GM04504 (cell line): ENCODE results near the gene SH2D3C.
"Not testable (repeated sequence)": the region's sequence is repeated elsewhere in the genome, so short reads cannot be mapped to it uniquely, and the experiment has no call there.

Experiments used
- DNase-seq: peaks from one replicate; pipeline ENCODE4 v3.0.0-alpha.2; 2012; ENCODE audit warnings: low read depth

Gene SH2D3C

DNA sequence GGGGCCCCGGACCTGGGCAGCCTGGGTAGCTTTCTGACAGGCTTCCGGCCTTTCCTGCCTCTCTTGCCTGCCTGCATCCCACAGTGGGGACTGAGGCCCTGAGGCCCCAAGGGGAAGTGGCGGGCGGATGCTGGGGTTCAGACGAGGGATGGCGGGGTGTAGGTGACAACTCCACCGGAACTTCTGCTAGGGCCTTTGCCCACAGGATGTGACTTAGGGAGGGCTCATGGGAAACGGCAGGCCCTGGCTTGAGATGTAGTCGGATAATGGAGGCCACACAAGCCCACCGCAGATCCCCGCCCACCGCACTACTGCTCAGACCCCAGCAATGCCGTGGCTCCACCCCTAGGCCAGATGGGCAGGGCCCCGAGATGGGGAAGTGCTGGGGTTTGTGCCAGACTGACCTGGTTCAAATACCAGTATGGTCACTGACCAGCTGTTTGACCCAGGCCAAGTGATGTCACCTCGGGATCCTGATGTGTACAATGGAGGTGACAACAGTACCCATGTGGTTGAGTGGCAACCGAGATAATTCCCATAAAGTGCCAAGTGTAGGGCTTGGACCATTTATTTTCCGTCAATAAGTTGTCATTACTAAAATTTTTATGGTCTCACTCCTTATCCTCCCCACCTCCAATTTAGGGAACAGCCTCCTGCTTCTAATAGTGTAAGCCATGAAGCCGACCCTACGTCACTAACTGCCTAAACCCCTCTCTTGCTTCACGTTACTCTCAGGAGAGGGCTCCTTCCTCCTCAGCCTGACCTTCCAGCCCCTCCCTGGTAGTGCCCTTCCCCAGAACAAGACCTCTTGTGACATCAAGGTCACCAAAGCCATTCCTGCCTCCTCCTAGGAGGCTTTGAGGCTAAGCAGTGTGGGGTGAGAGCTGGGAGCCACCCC lies 4.9 kb upstream of the SH2D3C start:
- no peak for DNase-seq

DNA sequence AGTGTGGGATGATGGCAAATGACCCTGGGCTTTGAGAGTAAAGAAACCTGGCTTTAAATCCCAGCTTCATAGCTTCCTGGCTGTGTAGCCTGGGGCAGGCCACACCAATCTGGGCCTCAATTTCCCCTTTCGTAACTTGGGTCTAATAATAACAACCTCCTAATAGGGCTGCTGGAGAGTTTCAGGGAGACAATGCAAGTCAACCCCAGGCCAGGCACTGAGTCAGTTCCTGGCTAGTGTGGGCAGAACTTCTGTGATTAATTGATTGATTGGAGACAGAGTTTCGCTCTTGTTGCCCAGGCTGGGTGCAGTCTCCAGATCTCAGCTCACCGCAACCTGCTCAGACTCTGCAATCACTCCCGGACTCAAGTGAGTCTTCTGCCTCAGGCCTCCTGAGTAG lies 3.3 kb upstream of the SH2D3C start:
- DNase-seq, result no peak

- DNase-seq, result not testable (repeated sequence)
Observed at GRCh38 chr9:127780909-127781308, 2.4 kb upstream of the SH2D3C start.

DNA sequence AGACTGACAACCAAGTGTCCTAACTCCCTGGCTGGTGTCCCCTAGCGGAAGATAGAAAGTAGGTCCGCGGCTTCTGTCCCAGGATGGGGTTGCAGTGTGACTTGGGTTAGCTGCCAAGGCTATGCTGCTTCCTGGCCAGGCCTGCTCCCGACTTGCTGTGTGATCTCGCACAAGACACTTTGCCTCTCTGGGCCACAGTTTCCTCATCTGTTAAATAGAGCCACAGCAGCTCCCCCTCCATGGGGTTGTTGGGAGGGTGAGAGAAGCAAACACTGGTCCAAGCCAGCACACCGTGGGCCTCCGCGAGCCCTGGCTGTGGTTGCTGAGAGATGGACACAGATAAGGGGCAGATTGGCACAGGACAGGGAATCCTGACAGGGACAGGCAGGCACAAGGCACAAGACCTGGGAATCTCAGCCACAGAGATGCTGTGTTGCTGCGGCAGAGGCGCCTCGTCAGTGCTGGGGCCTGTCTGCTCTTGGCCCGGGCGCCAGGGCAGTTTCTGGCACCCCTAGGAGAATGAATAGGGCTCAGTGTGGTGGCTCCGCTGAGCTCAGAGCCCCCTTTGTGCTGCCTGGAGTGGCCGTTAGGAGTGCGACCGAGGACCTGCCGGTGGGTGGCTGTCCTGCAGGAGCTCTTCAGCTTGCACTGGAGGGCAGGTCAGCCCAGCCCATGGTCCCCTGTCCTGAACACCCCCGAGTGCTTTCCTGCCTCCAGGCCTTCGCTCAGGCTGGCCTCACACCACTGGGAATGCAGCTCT lies 1.8 kb upstream of the SH2D3C start:
- DNase-seq, result no peak

- no peak for DNase-seq
Observed at GRCh38 chr9:127779136-127779981, 893 bp upstream of the SH2D3C start.

GRCh38 chr9:127777368-127777980 lies 992 bp downstream of the SH2D3C start:
- no peak for DNase-seq

DNA sequence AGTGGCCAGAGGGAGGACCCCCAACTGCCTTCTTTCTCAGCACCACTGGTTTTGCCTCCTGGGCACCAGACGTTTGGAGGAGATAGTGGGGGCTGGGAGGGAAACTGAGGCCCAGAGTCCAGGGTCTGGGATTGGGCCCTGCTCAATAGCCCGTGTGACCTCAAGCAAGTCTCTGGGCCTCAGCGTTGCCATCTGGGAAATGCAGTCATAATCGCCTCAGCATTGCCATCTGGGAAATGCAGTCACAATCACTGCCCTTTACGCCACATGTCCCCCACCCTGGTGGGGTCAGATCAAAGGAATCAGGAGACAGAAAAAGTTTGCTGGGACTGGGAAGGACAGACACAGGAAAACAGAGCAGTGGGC lies 1.6 kb downstream of the SH2D3C start:
- DNase-seq, result no peak

- no peak for DNase-seq
Observed at GRCh38 chr9:127776195-127776923, 2.1 kb downstream of the SH2D3C start.

DNA sequence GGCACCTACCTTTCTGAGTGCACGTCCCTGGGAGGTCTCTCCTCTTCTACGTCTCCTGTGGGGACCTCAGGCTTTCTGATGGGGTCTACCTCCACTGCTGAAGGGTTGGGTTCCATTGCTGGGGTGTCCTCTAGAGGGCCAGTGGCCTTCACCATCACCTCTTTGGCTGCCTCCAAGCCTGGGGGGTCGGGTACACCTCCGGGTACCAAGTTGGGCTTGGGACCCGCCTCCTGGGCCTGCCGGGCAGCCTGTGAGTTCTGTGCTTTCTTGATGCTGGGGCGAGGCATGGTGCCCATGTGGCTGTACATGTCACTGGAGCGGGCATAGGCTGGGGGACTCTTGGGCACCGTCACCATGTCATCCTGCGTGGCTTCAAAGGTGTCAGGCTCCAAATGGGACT lies 4.5 kb downstream of the SH2D3C start:
- no peak for DNase-seq

DNA sequence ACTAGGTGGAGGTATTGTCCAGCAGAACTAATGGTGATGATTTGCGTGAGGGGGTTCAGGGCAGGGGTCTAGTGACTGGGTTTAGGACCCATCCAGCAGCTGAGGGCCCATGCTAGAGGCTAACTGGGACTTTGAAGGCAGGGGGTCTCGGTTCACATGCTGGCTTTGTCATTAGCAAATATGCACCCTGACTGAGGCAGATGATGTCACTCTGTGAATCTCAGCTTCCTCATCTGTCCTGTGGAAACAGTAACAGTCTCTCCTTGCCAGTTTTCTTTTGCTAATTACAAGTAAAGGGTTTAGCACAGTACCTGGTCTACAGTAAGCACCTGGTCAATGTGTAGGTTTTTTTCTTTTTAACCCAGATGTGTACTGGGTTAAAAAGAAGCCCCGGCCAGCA lies 5.2 kb downstream of the SH2D3C start:
- no peak for DNase-seq

- DNase-seq, result no peak
Observed at GRCh38 chr9:127772603-127773002, 5.9 kb downstream of the SH2D3C start.

DNA sequence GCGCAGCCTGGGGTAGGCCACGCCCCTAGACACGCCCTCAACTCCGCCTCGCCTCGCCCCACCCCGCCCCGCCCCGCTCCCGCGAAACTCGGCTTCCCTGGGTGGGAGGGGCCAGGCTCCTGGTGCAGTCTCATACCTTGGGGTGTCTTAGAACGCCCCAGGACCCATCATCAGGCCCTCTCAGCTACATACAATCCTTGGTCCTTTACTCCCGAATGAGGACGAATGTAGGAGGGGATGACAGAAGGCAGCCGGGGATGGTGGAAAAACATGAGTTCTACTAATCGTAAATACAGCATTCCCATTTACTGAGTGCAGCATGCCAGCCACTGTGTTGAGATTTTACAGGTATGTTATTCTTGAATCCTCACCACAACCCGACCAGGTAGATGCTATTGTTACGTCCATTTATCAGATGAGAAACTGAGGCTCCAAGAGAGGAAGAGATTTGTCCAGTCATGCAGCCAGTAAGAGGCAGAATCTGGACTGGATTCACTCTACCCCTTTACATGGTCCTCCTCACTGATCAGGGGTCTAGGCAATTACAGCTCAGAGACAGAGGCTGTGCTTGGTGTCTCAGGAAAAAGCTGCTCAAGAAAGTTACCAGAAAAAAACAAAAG lies 6.8 kb downstream of the SH2D3C start:
- DNase-seq, result no peak

GRCh38 chr9:127770905-127771569 lies 7.4 kb downstream of the SH2D3C start:
- DNase-seq, result peak; percentile 91

DNA sequence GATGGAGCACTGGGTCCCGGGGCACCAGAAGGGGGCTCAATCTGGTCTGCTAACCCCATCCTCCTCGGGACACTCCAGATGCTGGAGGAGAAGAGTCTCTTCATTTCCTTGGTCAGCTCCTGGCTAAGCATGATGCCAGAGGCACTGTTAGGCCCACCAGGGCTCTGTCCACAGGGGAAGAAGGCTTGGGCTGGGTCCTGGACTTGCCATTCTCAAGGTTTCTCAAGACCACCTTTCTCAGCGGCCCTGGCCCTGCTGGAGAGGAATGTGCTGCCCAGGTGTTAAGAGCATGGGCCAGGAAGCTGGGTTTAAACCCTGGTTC lies 7.9 kb downstream of the SH2D3C start:
- no peak for DNase-seq

- DNase-seq, result no peak
Observed at GRCh38 chr9:127769929-127770582, 8.4 kb downstream of the SH2D3C start.

DNA sequence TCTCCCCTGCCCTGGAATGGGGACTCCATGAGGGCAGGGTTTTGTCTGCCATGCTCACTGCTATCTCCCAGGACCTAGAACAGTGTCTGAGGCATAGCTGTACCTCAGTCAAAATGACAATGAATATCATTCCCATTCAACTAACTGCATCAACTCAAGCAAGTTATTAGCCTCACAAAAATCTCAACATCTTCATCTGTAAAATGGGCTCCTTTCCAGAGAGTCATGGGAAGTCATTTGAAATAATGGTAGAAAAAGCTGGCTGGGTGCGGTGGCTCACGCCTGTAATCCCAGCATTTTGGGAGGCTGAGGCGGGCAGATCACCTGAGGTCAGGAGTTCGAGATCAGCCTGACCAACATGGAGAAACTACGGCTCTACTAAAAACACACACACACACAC lies 9.4 kb downstream of the SH2D3C start:
- no peak for DNase-seq

DNA sequence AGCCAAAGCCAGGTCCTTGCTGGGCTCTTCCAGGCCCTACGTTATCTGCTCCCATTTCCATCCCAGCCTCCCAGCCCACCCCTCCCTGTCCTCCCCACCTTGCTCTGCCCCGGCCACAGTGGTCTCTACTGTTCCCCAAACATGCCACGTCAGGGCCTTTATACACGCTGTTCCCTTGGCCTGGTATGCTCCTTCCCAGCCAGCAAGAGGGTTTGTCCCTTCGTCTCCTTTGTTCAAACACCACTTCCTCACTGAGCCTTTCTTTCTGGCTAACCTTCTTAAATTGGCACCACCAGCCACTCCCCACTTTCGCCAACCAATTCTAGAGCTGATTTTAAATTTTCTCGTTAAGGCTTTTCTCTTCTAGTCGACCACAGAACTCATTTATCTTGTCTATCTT lies 9.8 kb downstream of the SH2D3C start:
- no peak for DNase-seq

DNA sequence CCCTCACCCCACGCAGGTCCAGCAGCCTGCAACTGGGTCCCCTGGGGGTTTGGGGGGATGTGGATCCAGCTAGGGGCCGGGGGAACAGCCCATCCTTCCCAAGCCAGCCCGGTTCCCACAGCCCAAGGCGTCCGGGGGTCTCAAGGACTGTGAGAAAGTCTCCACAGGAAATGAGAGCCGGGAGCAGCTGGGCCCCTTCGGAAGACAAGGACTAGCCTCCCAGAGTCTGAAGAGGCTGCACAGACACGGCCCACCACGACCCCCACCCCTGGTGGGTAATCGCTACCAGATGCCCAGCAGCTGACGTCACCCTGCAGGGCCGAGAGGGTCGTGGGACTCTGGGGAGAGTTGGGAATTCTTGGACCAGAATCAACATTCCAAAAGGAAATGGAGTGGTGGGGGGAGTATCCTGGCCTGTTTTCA lies 10.5 kb downstream of the SH2D3C start:
- no peak for DNase-seq

DNA sequence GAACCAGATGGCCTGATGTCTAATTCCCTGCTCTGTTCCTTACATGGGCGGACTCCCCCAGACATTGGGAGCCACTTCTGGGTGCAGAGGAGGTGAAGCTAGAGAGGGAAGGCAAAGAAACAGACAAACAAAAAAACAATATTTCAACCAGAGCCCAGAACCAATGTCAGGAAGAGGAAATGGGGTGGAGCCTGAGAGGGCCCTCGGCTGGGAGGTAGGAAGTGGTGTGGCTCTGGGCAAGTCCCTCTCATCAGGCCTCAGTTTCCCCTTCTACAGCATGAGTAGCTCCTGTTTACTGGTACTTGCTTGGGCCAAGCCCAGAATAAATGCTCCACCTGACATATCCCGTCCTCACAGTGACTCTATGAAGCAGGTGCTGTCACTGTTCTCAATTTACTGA lies 11.1 kb downstream of the SH2D3C start:
- no peak for DNase-seq

GRCh38 chr9:127765418-127765817 lies 13.0 kb downstream of the SH2D3C start:
- DNase-seq, result no peak
